ENCODE results near the gene TARBP1. TPM values are rescaled to one million over a fixed set of nuclear protein-coding genes. Genes with fewer than 3 reads are reported as not detected.
"Not testable (repeated sequence)": the region's sequence is repeated elsewhere in the genome, so short reads cannot be mapped to it uniquely, and the experiment has no call there.

The TARBP1 gene, protein sequence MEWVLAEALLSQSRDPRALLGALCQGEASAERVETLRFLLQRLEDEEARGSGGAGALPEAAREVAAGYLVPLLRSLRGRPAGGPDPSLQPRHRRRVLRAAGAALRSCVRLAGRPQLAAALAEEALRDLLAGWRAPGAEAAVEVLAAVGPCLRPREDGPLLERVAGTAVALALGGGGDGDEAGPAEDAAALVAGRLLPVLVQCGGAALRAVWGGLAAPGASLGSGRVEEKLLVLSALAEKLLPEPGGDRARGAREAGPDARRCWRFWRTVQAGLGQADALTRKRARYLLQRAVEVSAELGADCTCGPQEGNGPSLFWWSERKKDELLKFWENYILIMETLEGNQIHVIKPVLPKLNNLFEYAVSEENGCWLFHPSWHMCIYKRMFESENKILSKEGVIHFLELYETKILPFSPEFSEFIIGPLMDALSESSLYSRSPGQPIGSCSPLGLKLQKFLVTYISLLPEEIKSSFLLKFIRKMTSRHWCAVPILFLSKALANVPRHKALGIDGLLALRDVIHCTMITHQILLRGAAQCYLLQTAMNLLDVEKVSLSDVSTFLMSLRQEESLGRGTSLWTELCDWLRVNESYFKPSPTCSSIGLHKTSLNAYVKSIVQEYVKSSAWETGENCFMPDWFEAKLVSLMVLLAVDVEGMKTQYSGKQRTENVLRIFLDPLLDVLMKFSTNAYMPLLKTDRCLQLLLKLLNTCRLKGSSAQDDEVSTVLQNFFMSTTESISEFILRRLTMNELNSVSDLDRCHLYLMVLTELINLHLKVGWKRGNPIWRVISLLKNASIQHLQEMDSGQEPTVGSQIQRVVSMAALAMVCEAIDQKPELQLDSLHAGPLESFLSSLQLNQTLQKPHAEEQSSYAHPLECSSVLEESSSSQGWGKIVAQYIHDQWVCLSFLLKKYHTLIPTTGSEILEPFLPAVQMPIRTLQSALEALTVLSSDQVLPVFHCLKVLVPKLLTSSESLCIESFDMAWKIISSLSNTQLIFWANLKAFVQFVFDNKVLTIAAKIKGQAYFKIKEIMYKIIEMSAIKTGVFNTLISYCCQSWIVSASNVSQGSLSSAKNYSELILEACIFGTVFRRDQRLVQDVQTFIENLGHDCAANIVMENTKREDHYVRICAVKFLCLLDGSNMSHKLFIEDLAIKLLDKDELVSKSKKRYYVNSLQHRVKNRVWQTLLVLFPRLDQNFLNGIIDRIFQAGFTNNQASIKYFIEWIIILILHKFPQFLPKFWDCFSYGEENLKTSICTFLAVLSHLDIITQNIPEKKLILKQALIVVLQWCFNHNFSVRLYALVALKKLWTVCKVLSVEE (N-terminal part only)
- polyA plus RNA-seq (ENCODE audit: insufficient read length in 4 of 4), result 10 to 100 TPM; 44.9 to 97.4 (median 51.2) TPM

DNA sequence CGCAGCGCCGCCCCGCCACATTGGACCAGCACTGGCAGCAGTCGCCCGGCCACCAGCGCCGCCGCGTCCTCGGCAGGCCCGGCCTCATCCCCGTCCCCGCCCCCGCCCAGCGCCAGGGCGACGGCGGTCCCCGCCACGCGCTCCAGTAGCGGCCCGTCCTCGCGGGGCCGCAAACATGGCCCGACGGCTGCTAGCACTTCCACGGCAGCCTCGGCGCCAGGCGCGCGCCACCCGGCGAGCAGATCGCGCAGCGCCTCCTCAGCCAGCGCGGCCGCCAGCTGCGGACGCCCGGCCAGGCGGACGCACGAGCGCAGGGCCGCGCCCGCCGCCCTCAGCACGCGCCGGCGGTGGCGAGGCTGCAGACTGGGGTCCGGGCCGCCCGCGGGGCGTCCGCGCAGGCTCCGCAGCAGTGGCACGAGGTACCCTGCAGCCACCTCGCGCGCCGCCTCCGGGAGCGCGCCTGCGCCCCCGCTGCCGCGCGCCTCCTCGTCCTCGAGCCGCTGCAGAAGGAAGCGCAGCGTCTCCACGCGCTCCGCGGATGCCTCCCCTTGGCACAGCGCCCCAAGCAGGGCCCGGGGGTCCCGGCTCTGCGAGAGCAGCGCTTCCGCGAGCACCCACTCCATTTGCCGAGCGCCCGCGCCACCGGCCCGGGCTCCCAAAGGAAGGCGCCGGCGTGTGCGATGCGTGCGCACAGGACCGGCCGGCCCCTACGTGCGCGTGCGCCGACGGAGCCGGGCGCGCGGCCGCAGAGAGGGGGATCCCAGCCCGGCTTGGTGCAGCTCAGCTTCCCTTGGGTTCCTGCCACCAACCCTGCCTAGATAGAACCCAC is at the start of gene TARBP1:
TSS of gene TARBP1 (minus strand) at position 699 of the 829 bp plus-strand sequence. CDS start at position 623, 76 bp downstream.
- peak; percentile 57 to 68 (median 64) for DNase-seq (ENCODE audit: low read depth in 4 of 4, low spot score in 3 of 4)

DNA sequence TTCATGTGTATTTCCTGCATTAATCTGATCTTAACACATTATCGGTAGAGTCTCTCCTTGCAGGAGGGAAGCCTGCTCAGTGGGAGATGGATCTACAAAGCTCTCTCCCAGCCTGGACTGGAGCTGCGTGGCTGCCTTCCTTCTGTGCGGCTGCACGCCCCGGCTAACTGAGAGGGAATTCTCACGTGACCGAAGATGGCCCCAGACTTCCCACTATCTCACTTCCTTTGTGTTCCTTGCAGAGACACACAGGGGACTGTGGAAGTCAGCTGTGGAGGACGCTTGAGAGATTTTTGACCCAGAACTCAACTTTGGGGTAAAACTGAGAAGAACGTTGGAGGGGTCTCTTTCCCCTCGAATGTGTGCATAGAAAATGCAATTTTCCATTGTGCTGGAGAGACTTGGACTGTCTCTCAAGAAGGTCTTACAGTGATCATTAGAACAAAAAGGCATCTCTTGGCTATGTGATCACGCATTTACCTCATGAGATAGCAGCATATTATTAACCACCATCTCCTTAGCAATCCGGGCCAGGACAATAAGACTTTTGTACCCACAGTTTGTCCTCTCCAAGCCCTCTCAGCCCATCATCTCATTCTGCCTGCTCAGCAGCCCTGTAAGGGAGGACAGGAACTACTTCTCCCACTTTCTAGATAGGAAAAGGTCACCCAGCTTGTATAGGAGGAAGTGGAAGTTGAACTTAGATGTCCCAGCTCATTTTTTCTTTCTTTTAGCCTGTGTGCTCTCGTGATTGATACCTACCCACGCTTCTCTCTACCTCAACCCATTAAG is 49.3 kb upstream of the TARBP1 start:
- DNase-seq (ENCODE audit: low read depth in 4 of 4, low spot score in 3 of 4), result no peak

DNA sequence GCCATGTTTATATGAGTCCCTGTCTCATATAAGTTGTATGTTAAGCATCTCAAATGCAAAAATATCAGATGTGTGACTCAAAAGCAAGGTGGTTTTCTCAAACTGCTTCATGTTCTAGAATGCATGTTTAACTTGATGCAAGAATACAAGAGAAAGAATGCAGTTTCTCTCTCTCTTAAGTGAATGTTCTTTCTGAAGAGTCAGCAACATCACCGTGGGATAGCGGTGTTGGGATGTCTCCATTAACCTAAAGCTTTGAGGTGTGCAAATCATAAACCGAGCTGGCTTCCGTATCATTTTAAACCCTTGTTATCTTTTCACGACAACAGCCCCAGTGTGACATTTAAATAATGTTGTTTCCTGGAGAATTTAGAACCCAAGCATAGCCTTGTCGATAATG is 48.4 kb upstream of the TARBP1 start:
- DNase-seq (ENCODE audit: low read depth in 4 of 4, low spot score in 3 of 4), result no peak

DNA sequence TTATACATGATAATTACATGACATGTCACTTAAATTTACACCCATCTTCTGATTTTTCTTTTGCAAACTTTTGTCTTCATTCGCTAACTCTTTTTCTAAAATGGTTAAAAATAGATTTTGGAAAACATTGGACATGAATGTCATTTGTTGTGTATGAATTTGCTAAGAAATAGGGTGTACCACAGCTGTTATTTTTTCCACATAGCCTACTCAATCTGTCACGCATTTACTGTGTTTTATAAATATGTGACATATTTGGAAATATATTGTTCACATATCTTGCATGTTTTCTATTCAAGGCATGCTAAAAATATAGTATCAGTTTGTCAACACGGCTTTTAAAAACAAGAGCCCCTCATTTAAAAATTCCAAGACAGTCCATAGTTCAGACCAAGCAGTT is 47.9 kb upstream of the TARBP1 start:
- no peak for DNase-seq (ENCODE audit: low read depth in 4 of 4, low spot score in 3 of 4)

DNA sequence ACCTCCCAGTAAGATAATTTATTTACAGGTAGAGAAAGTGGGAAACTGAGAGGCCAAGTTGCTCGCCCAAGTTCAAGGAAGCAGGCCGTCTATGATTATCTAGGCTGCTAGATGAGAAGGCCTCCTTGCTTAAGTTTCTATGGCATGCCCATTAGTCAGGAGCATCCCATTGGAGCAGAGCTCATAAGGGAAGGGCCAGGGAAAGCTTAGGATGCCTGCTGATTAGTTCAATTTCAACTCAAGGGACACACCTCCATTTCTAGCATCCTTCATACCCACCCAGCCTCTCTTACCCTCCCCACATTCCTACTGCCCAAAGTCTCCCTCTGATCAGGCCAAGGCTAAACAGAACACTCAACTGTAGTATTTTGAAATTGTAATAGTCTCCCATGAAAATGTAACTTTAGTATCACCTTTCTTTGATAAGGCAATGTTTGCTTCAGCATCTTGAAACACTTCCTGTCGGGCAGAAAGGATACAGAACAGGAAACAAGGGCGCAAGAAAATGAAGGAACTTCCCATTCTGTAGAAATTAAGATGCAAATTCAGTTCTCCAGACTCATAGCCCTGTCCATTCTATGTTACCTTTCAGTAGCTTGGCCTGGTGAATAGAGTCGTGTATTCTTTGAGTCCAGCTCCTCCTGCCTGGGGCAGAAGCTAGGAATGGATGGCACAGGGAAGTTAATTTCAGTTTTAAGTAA is 46.3 kb upstream of the TARBP1 start:
- no peak for DNase-seq (ENCODE audit: low read depth in 4 of 4, low spot score in 3 of 4)

DNA sequence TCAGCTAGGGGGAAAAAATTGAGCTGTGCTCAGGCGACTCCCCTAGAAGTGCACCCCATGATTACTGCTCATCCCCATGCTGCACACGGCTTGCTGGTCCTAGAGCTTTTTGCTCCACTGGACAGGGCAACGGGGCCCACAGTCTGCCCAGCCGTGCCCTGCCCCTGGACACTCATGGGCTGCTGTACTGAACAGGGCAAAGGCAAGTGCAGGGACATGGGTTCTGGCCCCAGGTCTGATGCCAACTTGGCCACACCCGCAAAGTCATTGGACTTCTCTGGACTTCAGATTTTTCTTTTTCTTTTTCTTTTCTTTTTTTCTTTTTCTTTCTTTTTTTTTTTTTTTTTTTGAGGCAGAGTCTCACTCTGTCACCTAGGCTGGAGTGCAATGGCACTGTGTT is 42.9 kb upstream of the TARBP1 start:
- DNase-seq (ENCODE audit: low read depth in 4 of 4, low spot score in 3 of 4), result no peak

DNA sequence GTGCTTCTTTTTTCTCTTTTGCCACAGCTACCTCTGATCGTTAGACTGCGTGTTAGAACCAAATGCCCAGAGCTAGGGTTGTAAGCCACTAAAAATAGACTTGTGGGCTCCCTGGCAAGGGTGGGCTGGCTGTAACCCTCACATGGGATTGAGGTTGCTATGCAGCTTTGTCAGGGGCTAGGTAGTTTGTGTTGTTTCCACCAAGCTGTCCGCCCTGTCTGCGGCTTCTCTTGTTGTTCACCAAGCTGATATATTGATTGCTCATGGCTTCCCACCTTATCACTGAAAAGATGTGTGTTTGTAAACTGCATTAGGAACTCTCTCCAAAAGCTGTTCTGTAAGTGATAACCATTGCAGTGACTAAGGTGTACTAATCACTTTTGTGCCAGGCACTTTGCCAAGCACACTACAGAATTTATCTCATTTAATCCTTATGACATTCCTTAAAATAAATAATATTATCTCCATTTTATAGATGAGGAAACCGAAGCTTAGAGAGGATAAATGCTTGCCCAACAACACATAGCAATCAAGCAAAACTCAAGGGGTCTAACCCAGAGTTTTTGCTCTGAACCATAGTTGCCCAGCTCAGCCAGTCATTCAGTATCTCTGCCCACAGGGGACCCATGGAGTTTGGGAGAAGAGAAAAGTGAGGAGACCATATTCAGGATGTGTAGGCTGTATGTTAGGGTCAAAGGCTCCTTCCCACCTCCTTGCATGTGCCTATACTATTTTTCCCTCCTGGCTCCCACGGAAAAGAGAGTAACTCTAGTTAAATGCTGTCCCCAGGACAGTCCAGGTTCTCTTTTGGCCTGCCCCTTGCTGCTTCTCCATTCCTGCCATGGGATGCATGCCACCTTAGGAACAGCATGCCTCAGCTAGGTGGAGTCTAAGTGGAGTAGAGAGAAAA is 42.2 kb upstream of the TARBP1 start:
- no peak for DNase-seq (ENCODE audit: low read depth in 4 of 4, low spot score in 3 of 4)

DNA sequence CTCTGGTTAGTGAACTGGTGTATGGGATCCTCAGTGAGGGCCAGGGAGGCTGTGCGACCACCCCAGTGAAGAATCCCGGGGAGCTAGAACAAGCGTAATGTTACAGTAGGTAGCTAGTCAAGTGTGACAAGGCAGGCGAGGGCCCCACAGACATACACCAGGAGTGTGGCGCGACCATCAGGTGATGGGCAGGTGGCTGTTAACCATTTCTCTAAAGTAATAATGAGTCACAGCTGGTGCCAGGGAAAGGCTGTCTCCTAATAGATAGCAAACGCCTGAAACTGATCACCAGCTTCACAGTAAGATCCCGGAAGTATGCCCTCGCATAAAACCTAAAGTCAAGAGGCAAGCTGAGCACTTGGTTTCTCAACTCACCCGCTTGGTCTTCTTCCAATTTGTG is 40.5 kb upstream of the TARBP1 start:
- DNase-seq (ENCODE audit: low read depth in 4 of 4, low spot score in 3 of 4), result no peak

DNA sequence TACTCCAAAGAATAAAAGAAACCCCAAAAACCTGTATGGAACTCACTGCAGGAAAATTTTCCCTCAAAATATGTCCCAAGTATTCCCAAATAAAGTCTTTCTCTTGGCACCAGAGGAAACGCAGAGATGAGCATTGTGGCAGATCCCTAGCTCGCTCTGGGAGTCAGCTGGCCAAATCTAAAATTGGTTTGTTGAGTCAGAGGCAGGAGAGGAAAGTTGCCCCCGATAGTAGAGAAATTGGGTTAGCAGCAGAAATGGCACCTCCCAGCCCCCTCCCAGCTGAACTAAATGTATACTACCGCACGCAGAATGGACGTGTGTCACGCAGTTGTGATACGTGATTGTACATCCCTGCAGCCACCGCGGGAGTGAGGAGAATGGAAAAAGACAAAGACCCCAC is 39.9 kb upstream of the TARBP1 start:
- DNase-seq (ENCODE audit: low read depth in 4 of 4, low spot score in 3 of 4), result no peak

DNA sequence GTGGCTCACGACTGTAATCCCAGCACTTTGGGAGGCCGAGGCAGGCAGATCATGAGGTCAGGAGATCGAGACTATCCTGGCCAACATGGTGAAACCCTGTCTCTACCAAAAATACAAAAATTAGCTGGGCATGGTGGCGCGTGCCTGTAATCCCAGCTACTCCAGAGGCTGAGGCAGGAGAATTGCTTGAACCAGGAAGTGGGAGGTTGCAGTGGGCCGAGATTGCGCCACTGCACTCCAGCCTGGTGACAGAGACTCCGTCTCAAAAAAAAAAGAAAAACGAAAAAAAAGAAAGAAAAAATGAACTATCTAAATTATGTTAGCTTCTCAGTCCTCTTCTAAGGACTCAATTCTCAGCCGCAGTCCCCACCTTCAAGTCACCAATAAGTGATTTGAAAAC is 39.1 kb upstream of the TARBP1 start:
- DNase-seq (ENCODE audit: low read depth in 4 of 4, low spot score in 3 of 4), result not testable (repeated sequence)

DNA sequence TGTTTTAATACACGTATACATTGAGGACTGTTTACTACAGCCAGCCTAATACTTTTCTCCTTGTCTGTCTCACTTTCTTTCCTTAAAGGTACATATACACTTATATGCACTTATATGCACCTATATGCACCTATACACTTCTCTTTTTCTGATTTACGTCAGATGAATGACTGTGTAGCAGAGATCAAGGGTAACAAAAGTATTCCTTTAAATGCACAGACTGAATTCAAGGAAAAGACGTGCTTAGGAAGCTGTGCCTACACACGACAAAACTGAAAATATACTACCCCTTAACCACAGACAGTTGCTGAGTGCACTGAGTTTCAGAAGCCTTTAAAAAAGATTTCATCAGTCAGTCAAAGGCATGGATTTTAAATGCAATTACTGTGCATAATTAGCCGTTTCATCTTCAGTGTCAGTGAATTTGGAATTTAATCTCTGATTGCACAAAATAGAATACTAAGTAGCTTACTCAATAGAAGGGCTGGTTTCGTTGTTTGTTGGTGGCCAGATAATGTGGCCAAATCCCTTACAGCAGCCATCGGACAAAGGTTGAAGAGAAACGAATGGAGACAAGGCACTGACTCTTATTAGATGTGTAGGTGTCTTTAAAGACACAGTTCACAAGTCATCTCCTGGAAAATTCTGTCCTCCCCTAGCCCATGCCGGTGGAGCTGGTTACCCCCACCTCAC is 38.3 kb upstream of the TARBP1 start:
- no peak for DNase-seq (ENCODE audit: low read depth in 4 of 4, low spot score in 3 of 4)

DNA sequence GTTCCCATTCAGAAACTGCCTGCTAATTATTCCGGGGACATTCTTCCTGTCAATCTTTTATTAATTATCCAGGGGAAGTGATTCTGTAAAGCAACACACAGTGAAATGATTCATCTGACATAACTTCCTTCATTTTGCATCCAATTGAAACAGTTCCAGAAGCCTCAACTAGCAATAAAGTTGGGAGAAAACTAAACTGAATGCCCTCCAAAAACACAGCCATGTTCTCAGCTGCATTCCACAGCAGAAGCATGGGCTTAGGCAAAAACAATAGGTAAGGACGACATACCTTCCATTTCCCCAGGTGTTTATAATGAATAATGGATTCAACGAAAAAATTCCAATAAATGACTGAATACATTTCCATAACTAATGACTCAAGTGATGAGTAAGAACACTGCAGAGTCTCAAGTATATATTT is 36.9 kb upstream of the TARBP1 start:
- DNase-seq (ENCODE audit: low read depth in 4 of 4, low spot score in 3 of 4), result no peak

DNA sequence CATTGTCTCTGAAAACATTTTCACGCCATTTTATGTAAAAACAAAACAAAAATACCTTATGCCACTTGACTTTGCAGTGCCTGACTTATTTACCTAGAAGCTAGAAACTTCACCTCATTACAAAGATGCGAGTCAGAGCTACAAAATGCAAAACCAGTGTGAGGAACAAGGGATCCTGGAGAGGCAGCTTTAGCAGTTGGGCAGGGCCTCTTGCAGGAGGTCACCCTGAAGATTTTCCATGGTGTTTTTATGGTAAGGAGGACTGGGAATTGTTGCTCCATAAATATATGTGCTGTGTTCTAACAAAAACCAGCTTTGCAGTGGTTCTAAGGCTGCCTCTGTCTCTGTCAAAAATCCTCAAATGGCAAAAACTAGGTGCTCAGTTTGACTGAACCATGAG is 36.4 kb upstream of the TARBP1 start:
- no peak for DNase-seq (ENCODE audit: low read depth in 4 of 4, low spot score in 3 of 4)

DNA sequence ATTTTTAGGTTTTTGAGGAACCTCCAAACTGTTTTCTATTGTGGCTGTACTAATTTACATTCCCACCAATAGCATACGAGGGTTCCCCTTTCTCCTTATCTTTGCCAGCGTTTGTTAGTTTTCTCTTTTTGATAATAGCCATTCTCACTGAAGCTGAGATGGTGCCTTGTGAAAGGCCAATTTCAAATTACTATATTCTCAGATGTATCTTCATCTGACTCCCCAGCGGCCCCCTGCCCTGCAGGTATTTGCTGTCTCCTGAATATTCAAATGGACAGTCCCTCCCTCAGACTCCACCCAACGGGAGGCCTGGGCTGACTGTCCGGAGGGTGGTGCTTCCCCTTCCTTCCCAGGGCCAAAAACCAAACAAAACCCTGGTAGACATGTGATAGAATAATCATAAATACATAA is 33.5 kb upstream of the TARBP1 start:
- DNase-seq (ENCODE audit: low read depth in 4 of 4, low spot score in 3 of 4), result no peak

DNA sequence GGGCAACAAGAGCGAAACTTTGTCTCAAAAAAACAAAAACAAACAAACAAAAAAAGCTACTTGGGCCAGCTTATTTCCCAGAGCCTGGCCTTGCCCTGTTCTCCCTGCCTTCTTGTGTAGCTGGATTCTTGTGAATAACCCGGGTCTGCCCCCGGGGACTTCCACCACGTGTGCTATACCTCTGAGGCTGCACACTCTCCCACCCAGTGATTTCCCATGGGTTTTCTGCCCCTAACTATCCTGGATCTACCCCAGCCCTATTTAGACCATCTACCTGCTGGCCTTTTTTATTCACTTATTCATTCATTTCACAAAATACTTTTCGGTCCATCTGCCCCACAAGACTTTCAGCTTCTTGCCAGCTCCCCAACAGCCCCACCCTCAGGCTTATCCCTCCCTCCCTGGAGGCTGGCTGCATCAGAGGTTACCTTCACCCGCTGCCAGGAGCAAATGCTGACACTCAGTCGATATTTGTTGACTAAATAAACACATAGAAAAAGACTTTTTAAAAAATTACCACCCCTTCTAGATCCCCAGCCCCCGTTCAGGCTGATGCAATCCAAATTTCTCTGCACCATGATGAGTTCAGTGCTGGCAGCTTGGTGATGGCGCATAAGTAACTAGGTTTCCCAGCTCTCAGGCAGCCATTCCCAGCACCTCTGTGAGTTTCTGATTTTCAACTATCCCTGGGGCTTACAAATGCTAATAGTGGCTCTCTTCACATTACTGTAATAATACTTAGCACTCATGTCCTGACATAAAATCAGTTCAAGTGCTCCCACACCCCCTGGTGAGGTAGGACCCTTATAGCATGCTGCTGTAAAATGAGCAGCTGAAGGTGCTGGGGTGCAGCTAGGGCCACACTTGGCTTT is 30.7 kb upstream of the TARBP1 start:
- no peak for DNase-seq (ENCODE audit: low read depth in 4 of 4, low spot score in 3 of 4)

Measured in left renal pelvis (tissue), 4 donors.